Measurements from ENCODE around the gene SLC22A9. TPM values are rescaled to one million over a fixed set of nuclear protein-coding genes. Genes with fewer than 3 reads are reported as not detected.
"Not testable (repeated sequence)": the region's sequence is repeated elsewhere in the genome, so short reads cannot be mapped to it uniquely, and the experiment has no call there.

SLC22A9 gene
- polyA plus RNA-seq (2014; cell fraction: cytosol; rRNA removed) = not detected in 2 replicates
- polyA plus RNA-seq (2014; cell fraction: nucleus; rRNA removed) = not detected in 2 replicates

- no peak for DNase-seq (ENCODE audit: low spot score)
Measured at GRCh38 chr11:63369165-63369970, at the start of gene SLC22A9. Gene SLC22A9 (plus strand): TSS chr11:63369785. CDS start chr11:63370057, 272 bp downstream.

GRCh38 chr11:63321723-63322122, 47.9 kb upstream of the SLC22A9 start:
- no peak for DNase-seq (ENCODE audit: low spot score)

GRCh38 chr11:63335089-63335488, 34.5 kb upstream of the SLC22A9 start:
- DNase-seq (ENCODE audit: low spot score) = not testable (repeated sequence)

GRCh38 chr11:63337070-63337469, 32.5 kb upstream of the SLC22A9 start:
- no peak for DNase-seq (ENCODE audit: low spot score)

- no peak for DNase-seq (ENCODE audit: low spot score)
Measured at GRCh38 chr11:63343130-63343529, 26.5 kb upstream of the SLC22A9 start.

GRCh38 chr11:63352144-63352543, 17.4 kb upstream of the SLC22A9 start:
- DNase-seq (ENCODE audit: low spot score) = no peak

- DNase-seq (ENCODE audit: low spot score) = no peak
Measured at GRCh38 chr11:63362196-63362793, 7.3 kb upstream of the SLC22A9 start.

- no peak for DNase-seq (ENCODE audit: low spot score)
Measured at GRCh38 chr11:63369971-63370588, 495 bp downstream of the SLC22A9 start.

GRCh38 chr11:63371396-63371795, 1.8 kb downstream of the SLC22A9 start:
- DNase-seq (ENCODE audit: low spot score) = no peak

- no peak for DNase-seq (ENCODE audit: low spot score)
Measured at GRCh38 chr11:63375434-63375833, 5.8 kb downstream of the SLC22A9 start.

- DNase-seq (ENCODE audit: low spot score) = no peak
Measured at GRCh38 chr11:63380130-63380529, 10.5 kb downstream of the SLC22A9 start.

- no peak for DNase-seq (ENCODE audit: low spot score)
Measured at GRCh38 chr11:63395697-63396096, 26.1 kb downstream of the SLC22A9 start.

- DNase-seq (ENCODE audit: low spot score) = no peak
Measured at GRCh38 chr11:63404161-63404935, 34.8 kb downstream of the SLC22A9 start.

GRCh38 chr11:63405114-63405513, 35.5 kb downstream of the SLC22A9 start:
- DNase-seq (ENCODE audit: low spot score) = no peak

- no peak for DNase-seq (ENCODE audit: low spot score)
Measured at GRCh38 chr11:63406458-63406857, 36.9 kb downstream of the SLC22A9 start.

GRCh38 chr11:63417174-63417852, 47.7 kb downstream of the SLC22A9 start:
- DNase-seq (ENCODE audit: low spot score) = no peak

- no peak for DNase-seq (ENCODE audit: low spot score)
Measured at GRCh38 chr11:63427971-63428508, 58.5 kb downstream of the SLC22A9 start.

GRCh38 chr11:63430731-63431130, 61.1 kb downstream of the SLC22A9 start:
- DNase-seq (ENCODE audit: low spot score) = not testable (repeated sequence)

- not testable (repeated sequence) for DNase-seq (ENCODE audit: low spot score)
Measured at GRCh38 chr11:63435351-63435750, 65.8 kb downstream of the SLC22A9 start.

- DNase-seq (ENCODE audit: low spot score) = not testable (repeated sequence)
Measured at GRCh38 chr11:63435831-63436230, 66.2 kb downstream of the SLC22A9 start.

- no peak for DNase-seq (ENCODE audit: low spot score)
Measured at GRCh38 chr11:63443714-63444113, 74.1 kb downstream of the SLC22A9 start.
